ENCODE measurements around the gene RASGRF2.
"Not testable (repeated sequence)": the region's sequence is repeated elsewhere in the genome, so short reads cannot be mapped to it uniquely, and the experiment has no call there.

RASGRF2 gene

DNA sequence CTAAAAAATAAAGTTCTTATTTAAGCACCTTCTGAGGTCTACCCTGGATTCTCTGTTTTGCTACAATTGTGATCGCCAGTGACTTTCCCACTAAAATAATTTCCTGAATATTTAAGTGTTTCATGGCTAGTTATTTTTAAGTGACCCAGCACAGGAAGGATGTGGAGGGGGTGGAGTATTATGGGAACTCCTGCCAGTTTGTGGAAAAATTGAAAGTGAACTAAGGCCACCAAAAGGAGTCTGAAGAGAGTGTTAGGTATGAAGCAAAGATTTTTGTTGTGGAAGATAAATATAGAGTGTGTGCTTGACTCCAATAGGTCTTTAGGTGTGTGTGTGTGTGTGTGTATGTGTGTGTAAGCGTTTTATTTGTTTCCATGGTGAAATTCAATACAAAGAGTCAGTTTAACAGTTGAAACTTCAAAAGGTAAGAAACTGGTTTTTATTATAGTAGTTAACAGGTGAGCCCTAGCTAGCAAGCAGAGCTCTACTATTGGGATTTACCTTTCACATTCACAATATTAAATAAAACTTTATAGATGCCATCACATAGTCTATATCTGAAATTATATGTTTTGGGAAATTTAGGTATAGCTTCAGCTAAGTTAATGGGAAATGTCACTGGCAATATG is 25.6 kb downstream of the RASGRF2 start:
- DNase-seq, result no peak

- DNase-seq, result no peak
These were observed 26.2 kb downstream of the RASGRF2 start for GRCh38 chr5:80986382-80986781.

GRCh38 chr5:80987078-80987766 is 27.1 kb downstream of the RASGRF2 start:
- DNase-seq, result no peak

GRCh38 chr5:80988419-80988935 is 28.3 kb downstream of the RASGRF2 start:
- no peak for DNase-seq

DNA sequence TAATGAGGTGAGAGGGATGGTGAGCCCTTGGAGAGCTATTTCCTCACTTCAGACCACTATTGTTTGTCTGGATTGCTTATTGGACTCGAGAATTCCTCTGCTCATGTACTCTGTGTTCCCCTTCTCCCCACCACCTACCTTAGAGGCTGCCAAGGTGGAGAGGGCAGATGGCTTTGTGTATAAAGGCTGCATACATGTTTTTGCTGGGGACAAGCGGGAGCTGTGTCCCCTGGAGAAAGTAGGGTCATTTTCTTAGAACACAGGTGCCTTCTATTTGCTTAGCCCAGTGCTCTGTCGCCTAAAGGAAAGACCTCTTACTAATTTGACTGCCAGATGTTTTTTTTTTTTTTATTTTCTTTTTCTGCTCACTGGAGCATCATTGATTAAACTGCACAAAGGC is 29.7 kb downstream of the RASGRF2 start:
- DNase-seq, result peak; percentile 20

DNA sequence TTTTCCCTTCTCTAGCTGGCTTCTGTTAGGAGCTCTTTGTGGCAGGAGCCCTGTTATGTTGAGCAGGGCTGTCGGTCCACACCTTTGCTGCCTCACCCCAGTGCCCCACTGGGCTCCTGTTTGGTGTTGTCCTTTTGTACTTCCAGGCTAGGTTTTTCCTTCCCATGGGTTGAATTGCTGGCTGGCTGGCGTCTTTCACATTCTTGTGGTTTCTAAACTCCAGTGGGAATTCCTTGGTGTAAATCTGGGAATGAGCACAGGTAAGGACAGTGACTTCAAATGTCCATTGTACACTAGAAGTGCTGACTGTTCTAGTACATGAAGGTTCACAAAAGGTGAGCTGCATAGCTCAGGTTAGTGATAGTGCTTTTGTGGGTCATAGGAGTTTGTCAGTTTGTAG is 30.4 kb downstream of the RASGRF2 start:
- no peak for DNase-seq

DNA sequence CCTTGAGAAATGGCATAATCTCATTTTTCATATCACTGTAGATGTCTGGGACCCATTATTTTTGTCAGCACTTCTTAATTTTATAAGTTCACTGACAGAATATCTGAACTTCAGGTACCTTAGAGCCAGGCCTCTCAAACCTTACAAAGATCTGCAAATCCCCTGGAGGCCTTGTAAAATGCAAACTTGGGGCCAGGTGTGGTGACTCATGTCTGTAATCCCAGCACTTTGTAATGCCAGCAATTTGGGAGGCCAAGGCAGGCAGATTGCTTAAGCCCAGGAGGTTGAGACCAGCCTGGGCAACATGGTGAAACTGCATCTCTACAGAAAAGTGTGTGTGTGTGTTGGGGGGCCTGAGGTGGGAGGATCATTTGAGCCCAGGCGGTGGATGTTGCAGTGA is 30.8 kb downstream of the RASGRF2 start:
- DNase-seq, result no peak

DNA sequence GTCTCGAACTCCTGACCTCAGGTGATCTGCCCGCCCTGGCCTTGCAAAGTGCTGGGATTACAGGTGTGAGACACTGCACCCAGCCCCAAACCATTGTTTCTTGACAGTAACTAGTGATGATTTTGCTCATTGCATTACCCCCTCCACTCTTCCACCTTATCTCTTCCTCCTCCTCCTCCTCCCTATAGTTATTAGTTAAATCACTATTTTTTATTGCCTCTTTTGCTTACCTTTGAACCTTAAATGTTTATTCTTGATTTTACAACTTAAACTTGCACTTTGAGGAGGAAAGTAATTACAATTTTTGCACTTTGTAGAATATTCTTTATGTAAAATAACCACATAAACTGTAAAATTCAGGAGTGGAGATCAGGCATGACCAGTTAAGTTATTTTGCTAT is 35.7 kb downstream of the RASGRF2 start:
- DNase-seq, result no peak

GRCh38 chr5:80998590-80998979 is 38.4 kb downstream of the RASGRF2 start:
- no peak for DNase-seq

GRCh38 chr5:81003811-81004386 is 43.7 kb downstream of the RASGRF2 start:
- DNase-seq, result no peak

DNA sequence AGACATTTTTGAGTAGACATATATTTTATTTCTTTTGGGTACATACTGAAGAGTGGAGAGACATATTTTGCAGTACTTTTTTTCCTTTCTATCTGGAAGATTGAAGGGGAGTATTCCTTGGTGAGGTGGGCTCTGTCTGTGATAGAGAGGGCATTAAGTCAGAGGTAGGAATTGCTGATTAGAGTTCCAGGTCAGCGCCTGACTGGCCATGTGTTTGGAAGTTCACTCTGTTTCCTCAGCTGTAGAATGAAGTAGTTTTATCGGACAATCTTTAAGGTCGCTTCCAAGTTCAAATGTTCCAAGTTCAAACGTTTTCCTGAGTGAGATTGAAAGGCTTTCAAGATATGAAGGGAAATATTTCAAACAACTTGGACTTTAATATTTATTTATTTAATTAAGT is 45.5 kb downstream of the RASGRF2 start:
- no peak for DNase-seq

GRCh38 chr5:81006231-81006630 is 46.1 kb downstream of the RASGRF2 start:
- no peak for DNase-seq

DNA sequence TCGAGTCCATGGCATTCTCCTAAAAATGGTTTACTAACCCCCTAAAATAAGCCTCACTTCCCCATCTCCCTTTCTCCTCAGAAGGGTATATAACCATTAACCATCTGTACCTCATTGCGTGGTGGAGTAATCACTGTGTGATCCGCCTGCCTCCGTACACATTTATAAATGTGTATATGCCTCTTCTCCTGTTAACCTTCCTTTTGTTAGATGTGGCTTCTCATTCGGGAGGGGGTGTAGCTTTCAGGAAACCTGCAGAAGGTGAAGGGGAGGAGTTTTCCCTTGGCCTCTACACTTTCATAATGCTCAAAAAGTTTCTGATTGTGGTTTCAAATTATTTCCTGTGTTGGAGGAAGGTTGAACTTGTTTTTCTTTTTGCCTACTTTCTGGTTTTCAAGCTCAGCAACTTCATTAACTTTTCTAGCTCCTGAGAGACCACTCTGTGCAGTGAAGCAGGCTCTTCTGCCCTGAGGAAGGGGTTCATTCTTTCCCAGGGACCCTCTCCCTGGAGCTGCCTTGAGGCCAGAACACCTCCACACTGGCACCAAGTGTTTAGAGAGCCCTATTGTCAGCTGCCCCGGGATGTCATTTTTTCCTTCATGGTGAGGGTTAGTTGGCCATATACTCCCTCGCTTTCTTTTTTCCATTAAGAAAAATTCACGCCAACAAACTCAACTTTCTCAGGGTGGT is 46.9 kb downstream of the RASGRF2 start:
- no peak for DNase-seq

- no peak for DNase-seq
These were observed 47.5 kb downstream of the RASGRF2 start for GRCh38 chr5:81007637-81008027.

DNA sequence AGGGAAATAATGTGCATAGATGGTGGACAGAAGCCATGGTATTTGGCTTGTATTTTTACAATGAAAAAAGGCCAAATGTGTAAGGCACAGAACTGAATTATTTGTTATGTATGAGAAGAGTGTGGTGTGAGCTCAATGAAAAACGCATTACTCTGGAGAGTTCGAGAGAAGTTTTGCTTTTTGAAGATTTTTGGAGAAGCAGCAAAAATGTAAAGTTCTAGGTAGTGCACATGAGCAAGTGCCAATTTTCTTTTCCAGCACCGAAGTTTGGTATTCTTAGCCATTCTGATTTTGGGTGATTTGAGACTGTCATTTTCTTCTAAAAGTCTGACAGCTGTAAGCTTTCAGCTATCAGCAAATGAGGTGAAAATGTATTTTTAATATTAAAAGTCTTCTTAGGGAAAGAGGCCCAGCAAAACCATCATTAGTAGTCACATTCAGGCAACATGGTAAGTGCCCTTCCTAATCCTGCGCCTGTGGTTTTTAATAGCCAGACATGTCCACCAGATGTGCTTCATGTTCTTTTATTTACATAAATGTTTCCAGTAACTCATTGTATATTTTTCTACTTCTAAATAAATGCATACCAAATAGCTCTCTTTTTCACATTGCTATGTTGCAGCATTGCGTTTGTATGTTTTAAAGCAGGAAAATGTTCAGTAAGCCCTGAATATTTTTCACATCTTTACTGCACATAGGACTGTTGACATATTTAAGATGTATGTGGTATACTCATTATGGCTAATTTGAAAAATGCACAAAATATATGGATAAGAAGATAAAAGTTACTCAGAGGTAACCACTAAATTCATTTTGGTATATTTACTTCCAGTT is 50.4 kb downstream of the RASGRF2 start:
- DNase-seq, result no peak

DNA sequence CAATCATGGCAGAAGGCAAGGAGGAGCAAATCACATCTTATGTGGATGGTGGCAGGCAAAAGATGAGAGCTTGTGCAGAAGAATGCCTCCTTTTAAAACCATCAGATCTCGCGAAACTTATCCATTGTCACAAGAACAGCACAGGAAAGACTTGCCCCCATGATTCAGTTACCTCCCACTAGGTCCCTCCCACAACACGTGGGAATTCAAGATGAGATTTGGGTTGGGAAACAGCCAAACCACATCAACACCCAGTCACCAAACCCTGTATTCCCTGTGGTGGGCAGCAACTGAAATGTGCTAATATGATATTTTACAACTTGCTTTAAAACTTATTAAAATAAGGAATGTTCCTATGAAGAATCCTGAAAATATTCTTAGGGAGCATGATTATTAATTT is 54.2 kb downstream of the RASGRF2 start:
- no peak for DNase-seq

- no peak for DNase-seq
These were observed 56.0 kb downstream of the RASGRF2 start for GRCh38 chr5:81016116-81016515.

GRCh38 chr5:81017320-81017719 is 57.2 kb downstream of the RASGRF2 start:
- DNase-seq, result no peak

DNA sequence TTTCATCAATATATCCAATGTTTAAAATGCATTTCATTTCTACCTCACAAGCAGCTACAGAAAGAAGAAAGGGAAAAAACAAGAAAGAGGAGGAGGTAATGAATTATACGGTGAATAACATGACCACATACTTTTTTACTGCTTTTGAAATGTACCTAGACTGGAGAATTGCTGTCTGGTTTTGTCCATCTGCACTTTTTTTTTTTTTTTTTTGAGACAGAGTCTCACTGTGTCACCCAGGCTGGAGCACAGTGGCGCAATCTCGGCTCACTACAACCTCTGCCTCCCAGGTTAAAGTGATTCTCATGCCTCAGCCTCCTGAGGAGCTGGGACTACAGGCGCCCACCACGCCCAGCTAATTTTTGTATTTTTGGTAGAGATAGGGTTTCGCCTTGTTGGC is 58.4 kb downstream of the RASGRF2 start:
- not testable (repeated sequence) for DNase-seq

- DNase-seq, result no peak
These were observed 59.6 kb downstream of the RASGRF2 start for GRCh38 chr5:81019748-81020147.

DNA sequence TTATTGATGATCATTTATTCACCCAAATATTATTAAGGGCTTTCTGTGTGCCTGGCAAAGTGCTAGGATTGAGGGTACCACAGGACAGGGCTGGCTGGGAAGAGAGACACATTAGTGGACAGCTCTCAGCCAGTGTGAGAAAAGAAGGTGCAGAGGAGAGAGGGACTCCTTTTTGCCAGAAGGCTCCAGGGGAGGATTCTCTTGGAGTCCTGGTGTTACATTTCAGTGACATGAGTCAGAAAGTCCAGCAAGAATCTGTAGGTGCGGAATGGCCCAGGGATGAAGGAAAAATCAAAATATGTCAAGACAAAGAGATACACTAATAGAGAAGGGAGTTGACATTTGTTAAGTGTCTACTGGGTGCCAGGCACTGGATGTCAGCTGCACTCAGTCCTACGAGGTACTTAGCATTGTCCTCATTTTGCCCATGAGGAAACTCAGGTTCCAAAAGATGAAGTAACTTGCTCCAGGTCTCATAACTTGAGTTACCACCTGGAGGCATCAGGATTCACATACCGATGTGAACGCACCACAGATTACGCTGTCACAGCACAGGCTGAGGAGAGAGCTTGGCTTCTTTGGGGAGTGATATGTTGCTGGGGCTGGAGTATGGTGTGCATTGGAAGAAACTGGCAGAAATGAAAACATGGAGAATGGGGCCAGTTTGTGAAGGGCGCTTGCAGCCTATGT is 60.5 kb downstream of the RASGRF2 start:
- no peak for DNase-seq

- DNase-seq, result no peak
These were observed 61.3 kb downstream of the RASGRF2 start for GRCh38 chr5:81021486-81021885.
